HG02623 (cell line): Measurements from ENCODE around the gene C11orf98.
"Not testable (repeated sequence)": the region's sequence is repeated elsewhere in the genome, so short reads cannot be mapped to it uniquely, and the experiment has no call there.

ENCODE experiments used
- ATAC-seq: cut with Tn5 transposase; IDR thresholded peaks from one replicate; pipeline ENCODE4 v1.9.1; 2021; ENCODE audit warnings: moderate library complexity; ENCODE audit not compliant: unreplicated experiment

The C11orf98 gene

GRCh38 chr11:62687508-62688396 lies 22.7 kb upstream of the C11orf98 start:
- no peak for ATAC-seq

DNA sequence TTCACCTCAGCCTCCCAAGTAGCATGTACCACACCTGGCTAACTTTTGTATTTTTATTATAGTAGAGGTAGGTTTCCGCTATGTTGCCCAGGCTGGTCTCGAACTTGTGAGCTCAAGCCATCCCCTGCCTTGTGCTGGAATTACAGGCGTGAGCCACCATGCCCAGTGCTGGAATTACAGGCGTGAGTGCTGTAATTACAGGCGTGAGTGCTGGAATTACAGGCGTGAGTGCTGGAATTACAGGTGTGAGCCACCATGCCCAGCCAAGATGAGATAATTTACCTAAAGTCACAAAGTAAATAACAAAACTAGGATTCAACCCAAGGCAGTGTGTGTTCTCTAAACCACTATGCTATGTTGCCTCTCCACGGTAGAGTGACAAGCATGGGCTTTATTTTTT lies 17.5 kb upstream of the C11orf98 start:
- no peak for ATAC-seq

DNA sequence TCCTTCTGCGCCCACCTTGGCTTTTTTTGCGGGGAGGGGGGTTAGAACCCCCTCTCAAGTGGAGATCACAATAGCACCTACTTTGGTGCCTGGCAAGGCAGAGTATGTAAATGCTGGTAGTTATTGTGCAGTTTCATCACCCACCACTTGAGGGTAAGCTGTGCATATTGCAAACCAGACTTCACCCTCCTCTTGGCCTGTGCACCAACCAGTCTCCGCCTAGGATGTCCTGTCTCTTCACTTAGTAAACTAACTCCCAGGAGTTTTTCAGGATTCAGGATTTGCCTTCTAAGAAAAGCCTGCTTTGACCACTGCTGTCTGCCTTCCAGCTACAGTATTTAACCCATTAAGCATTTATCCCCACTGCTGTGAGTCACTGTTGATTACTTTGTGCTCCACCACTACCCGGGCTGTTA lies 15.8 kb upstream of the C11orf98 start:
- no peak for ATAC-seq

DNA sequence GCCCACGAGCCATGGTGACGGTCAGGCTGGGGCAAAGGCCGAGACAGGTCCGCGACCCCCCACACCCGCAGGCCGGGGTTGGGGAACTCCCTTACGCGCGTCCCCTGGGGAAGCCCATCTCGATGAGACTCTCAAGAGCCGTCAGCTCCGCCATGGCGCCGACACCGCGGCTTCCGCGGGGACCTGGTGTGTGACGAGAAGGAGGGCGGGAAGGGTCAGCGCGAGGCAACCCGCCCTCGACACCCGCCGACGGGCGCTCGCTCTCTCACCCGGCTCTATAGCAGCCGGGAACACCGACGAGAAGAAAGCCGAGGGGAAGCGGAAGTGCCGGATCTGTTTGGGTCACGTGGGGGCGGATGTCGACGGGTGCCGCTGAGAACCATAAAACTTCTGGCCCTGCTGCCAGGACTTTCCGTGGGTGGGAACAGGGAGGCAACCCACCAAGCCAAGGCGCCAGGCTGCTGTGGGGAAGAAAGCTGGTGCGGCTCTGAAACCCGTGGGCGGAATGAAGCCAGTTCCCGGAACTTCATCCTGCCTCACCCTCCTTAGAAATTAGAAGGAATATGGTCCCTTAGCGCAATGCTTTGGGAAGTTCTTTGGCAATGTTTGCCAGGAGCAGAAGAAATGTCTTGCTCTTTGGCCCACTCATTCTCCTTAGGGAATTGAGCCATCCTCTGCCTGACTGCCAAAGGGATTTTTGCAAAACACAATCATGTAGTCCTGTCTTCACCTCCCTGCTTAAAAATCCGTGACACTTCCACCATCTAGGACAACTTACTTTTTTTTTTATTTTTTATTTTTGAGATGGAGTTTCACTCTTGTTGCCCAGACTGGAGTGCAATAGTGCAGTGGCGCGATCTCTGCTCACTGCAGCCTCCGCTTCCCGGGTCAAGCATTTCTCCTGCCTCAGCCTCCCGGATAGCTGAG lies 14.0 kb upstream of the C11orf98 start, which contains the start of gene UBXN1:
UBXN1 (minus strand) TSS at position 304 of the 927 bp plus-strand sequence; CDS start at position 154, 150 bp downstream.
- peak; percentile 54 for ATAC-seq

GRCh38 chr11:62678433-62678769 lies 13.4 kb upstream of the C11orf98 start:
- ATAC-seq = no peak

- ATAC-seq = no peak
These were observed 12.7 kb upstream of the C11orf98 start for GRCh38 chr11:62677714-62678113.

DNA sequence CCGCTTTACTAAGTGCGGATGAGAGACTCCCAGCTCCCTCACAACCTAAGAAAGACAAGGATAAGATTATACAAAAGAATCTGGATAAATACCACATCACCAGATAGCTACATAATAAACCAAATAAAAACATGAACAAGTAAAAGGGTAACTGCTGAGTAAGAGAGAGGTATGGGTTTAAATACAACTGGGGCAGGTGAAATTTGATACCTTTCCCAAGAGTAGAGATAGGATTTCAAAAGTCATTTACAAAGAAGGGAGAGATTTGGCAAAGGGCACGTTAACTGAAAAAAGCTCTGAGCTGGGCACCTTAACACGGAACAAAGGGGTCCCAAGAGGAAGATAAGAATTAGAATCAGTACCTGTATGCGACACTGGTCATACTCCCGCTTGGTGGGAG lies 12.1 kb upstream of the C11orf98 start:
- no peak for ATAC-seq

- ATAC-seq = no peak
These were observed 11.7 kb upstream of the C11orf98 start for GRCh38 chr11:62676698-62677097.

DNA sequence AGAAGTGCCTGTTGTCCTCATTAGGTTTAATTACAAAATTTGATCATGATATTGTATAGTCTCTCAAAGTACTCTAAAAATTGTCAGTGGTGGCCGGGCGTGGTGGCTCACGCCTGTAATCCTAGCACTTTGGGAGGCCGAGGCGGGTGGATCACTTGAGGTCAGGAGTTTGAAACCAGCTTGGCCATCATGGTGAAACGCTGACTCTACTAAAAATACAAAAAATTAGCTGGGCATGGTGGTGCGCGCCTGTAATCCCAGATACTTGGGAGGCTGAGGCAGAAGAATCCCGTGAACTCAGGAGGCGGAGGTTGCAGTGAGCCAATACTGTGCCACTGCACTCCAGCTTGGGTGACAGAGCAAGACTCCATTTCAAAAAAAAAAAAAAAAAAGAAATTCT lies 10.4 kb upstream of the C11orf98 start:
- not testable (repeated sequence) for ATAC-seq

- no peak for ATAC-seq
These were observed 8.2 kb upstream of the C11orf98 start for GRCh38 chr11:62673196-62673525.

DNA sequence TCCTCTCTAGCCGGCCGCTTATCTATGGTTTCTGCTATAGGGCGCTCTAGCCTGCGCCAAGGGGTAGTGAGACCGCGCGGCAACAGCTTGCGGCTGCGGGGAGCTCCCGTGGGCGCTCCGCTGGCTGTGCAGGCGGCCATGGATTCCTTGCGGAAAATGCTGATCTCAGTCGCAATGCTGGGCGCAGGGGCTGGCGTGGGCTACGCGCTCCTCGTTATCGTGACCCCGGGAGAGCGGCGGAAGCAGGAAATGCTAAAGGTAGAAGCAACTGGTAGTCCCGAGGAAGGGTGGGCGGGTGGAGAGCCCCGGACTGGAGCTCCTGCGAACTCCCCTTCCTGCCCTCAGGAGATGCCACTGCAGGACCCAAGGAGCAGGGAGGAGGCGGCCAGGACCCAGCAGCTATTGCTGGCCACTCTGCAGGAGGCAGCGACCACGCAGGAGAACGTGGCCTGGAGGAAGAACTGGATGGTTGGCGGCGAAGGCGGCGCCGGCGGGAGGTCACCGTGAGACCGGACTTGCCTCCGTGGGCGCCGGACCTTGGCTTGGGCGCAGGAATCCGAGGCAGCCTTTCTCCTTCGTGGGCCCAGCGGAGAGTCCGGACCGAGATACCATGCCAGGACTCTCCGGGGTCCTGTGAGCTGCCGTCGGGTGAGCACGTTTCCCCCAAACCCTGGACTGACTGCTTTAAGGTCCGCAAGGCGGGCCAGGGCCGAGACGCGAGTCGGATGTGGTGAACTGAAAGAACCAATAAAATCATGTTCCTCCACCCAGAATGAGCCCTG lies 6.8 kb upstream of the C11orf98 start, which contains the start of the genes LBHD1 and UQCC3:
LBHD1 (minus strand) TSS at position 660 of the 782 bp plus-strand sequence. CDS start 2,236 bp downstream, outside the sequence.
UQCC3 (plus strand) TSS at position 66 of the 782 bp plus-strand sequence; CDS start at position 139, 73 bp downstream.
- peak; percentile 49 for ATAC-seq

- ATAC-seq = no peak
These were observed 6.2 kb upstream of the C11orf98 start for GRCh38 chr11:62671236-62671607.

DNA sequence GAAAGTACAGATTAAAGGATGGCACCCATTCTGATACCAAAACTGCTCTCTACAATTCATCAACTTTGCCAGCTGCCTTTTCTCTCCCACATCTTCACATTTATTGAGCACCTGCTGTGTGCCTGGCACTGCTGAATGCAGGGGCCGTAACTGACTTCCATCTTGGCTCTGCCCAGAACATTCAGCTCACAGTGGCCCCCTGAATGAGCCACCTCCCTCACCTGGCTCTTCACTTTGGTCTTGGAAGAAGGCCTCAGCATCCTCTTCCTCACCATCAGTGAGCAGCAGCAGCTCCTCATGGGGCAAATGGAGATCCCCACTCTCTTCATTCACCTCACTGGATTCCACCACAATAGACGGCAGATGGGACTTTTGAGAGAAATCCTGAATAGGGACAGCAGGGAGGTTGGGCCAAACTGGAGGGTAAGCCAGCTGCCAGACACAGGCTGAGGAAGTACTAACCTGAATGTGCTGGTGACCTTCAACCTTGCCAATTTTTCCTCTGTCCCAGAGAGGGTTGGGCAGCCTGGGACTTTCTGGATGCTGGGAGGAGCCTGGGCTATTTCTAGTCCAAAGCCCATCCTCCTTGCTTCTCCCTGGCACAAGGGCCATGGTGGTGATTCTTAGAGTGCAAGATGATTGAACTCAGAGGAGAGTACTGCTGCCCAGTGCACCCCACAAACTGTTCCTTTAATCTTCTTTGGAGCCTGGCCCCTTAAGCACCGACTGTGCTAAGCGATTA lies 4.6 kb upstream of the C11orf98 start:
- ATAC-seq = no peak

DNA sequence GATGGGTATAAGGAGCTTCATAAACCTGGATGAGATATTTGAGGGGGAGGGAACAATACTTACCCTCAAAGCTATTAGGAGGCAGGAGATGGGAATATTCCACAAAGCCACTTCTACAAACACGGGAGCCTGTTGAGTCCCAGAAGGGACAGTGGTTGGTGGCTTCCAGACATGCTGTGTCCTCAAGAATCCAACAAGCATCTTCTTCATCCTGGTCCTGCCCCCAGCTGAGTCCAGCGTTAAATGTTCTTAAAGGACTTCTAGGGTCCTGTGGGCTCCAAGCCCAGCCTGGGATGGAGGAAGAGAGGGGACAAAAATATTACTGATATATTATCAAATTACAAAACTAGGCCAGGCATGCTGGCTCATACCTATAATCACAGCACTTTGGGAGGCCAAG lies 2.5 kb upstream of the C11orf98 start:
- no peak for ATAC-seq

- ATAC-seq = no peak
These were observed 1.4 kb upstream of the C11orf98 start for GRCh38 chr11:62666259-62666926.

DNA sequence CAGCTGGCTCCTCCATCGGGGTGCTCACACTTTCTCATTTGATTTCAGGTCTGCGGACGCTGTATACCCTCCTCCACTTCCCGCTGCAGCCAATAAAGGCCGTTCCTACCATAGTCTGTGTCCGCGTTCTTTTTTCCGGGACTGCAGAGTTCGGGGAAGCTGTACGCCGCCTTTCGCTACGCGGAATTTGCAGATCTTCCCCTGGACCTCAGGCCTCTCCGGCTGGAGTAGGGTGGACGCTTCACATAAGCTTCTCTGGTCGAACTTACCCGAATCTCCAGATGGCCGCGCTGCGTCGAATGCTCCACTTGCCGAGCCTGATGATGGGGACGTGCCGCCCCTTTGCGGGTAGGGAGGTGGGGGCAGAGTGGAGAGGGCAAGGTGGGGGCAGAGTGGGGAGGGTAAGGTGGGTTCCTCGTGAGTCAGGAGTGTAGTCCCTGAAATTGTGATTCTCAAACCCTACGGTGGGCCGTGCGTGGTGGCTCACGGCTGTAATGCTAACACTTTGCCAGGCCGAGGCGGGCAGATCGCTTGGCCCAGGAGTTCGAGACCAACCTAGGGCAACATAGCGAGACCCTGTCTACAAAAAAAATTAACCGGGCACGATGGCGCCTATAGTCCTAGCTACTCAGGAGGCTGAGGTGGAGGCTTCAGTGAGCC lies 719 bp upstream of the C11orf98 start:
- ATAC-seq = peak; percentile 21

DNA sequence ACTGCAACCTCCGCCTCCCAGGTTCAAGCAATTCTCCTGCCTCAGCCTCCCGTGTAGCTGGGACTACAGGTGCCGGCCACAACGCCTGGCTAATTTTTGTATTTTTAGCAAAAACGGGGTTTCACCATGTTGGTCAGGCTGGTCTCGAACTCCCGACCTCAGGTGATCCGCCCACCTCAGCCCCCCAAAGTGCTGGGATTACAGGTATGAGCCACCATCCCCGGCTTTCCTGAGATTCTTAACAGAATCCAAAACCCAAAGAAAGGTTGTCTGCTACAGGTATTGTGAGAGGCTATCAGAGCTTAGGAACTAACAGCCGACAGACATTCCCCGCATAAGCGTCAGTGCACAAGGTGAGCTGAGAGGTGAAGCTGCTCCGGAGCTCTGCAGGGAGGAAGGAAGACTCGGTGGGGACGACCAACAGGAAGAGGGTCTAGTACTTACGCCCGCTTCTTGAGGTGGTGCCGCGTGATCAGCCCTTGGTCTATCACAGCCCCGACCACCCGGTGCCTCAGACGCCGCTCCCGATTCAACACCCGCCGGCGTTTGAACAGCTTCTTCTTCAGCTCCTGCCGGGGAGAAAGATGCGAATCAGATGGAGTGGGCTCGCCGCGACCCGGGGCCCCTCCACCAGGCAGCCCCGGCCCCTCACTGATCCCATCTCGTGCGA lies 470 bp downstream of the C11orf98 start:
- ATAC-seq = peak; percentile 12

DNA sequence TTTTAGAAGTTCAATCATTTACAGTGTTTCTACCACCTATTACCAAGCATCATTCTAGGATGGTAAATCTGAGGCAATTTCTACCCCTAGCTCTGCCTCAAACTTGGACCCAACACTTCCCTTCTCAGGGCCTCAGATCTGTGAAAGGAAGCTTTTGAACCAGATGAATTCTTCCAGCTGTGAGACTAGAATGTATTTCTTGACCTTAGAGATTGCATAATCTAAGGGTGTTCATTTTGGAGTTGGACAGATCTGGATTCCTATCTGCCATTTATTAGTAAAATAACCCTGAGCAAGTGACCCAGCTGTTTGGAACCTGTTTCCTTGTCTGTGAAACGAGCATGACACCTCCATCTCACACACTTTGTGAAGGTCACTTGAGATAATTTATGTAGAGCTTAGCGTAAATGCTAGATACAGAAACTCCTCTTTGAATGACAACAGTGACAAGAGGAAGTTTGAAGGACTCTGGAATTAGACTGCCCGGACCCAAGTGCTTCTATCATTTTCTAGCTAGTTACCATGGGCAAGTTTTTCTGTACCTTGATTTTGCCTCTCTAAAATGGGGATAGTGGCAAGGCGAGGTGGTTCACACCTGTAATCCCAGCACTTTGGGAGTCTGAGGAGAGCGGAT lies 8.1 kb downstream of the C11orf98 start:
- no peak for ATAC-seq
